K562 (cell line): ENCODE data around the gene LSM4. TPM values are rescaled to one million over a fixed set of nuclear protein-coding genes. Genes with fewer than 3 reads are reported as not detected.
A peak's percentile ranks its signal among the peaks of the same experiment; 100 is the strongest.

ENCODE experiments used
- DNMT1 ChIP-seq: fragments of 450-650 bp; IDR thresholded peaks from 2 replicates; pipeline ENCODE4 v1.6.1; 2016; ENCODE audit warnings: antibody characterized with exemption, mild to moderate bottlenecking
- FUS ChIP-seq: fragments of 200-400 bp; formaldehyde crosslinking; optimal IDR thresholded peaks from 2 replicates; pipeline ENCODE3; 2017; ENCODE audit warnings: low read depth, low read length
- GTF2A2 ChIP-seq: IDR thresholded peaks from 2 replicates; pipeline ENCODE4 v1.6.1; 2016; ENCODE audit warnings: mild to moderate bottlenecking, missing genetic modification characterization, missing compliant biosample characterization
- HEY1 ChIP-seq: fragments of 250-450 bp; sonication (Bioruptor Pico); IDR thresholded peaks from 2 replicates; pipeline ENCODE4 v1.5.0; 2020; ENCODE audit warnings: mild to moderate bottlenecking, moderate library complexity, borderline replicate concordance
- MCM3 ChIP-seq: fragments of 450-650 bp; IDR thresholded peaks from 2 replicates; pipeline ENCODE4 v1.6.1; 2016
- NCOA1 ChIP-seq: fragments of 450-650 bp; IDR thresholded peaks from 2 replicates; pipeline ENCODE4 v1.6.1; 2016; ENCODE audit warnings: low read depth
- NUFIP1 ChIP-seq: fragments of 450-650 bp; IDR thresholded peaks from 2 replicates; pipeline ENCODE4 v1.6.1; 2018; ENCODE audit not compliant: partially characterized antibody
- SAFB2 ChIP-seq: fragments of 200-400 bp; formaldehyde crosslinking; IDR thresholded peaks from 2 replicates; pipeline ENCODE4 v1.6.1; 2018; ENCODE audit warnings: borderline replicate concordance, low read length, low read depth, moderate library complexity; ENCODE audit not compliant: severe bottlenecking
- SNIP1 ChIP-seq: fragments of 450-650 bp; IDR thresholded peaks from 2 replicates; pipeline ENCODE4 v1.7.1; 2017; ENCODE audit warnings: low read depth, mild to moderate bottlenecking
- STAT5A ChIP-seq: IDR thresholded peaks from 2 replicates; pipeline ENCODE4 v1.6.1; 2012; ENCODE audit warnings: low read length, inconsistent platforms, borderline replicate concordance
- TRIM25 ChIP-seq: fragments of 450-650 bp; IDR thresholded peaks from 2 replicates; pipeline ENCODE4 v1.7.0; 2016; ENCODE audit warnings: borderline replicate concordance
- WHSC1 ChIP-seq: IDR thresholded peaks from one replicate; pipeline ENCODE4 v1.6.1; 2012; ENCODE audit warnings: low read length, control low read depth, inconsistent platforms
- ZNF24 ChIP-seq: fragments of 450-650 bp; IDR thresholded peaks from 2 replicates; pipeline ENCODE4 v1.6.1; 2016
- polyA plus RNA-seq, 8 experiments: library from polyadenylated mRNA; depleted of rRNA in 4 of 8; stranded (reverse) in 5 of 8; unstranded in 3 of 8; fragments of >200 nt; fragmentation: Nextera tagmentation in 2 of 8; fragmentation: Illumina TruSeq in 1 of 8; extraction: Ambion mirVana in 2 of 8; extraction: Trizol in 1 of 8; gene quantifications; 2 replicates each; pipeline versions ENCODE4 v1.2.1 to v1.2.3, GENCODE V29; 2011 to 2014; ENCODE audit warnings: inconsistent platforms in 1 of 8, missing spikeins in 1 of 8
- total RNA-seq, 7 experiments: library from RNA; depleted of rRNA in 6 of 7; stranded (reverse); fragments of >200 nt in 6 of 7; fragmentation: Illumina TruSeq in 2 of 7; extraction: Trizol in 2 of 7; gene quantifications; 2 replicates each; pipeline versions ENCODE4 v1.2.1 to v1.2.3, GENCODE V29; 2011 to 2021; ENCODE audit warnings: low replicate concordance in 1 of 7
- TF ChIP-seq, protein P1 (sequence below), 2 experiments: fragments of 450-650 bp; conservative IDR thresholded peaks; 2 replicates each; pipeline ENCODE4 v1.6.1; 2017; ENCODE audit warnings: mild to moderate bottlenecking in 2 of 2, moderate library complexity in 2 of 2
- TF ChIP-seq, protein P2 (sequence below), 2 experiments: fragments of 450-650 bp; IDR thresholded peaks; 2 replicates each; pipeline ENCODE4 v1.6.1; 2016; ENCODE audit warnings: mild to moderate bottlenecking in 2 of 2, borderline replicate concordance in 1 of 2, low read depth in 1 of 2, moderate library complexity in 1 of 2

LSM4 gene
- total and polyA plus RNA-seq, 9 of the 15 experiments (the other 6 are each of a cell fraction or from before 2014, with no cell fraction given) = 11.9 to 763 (median 202) TPM

GRCh38 chr19:18304458-18305310, 18.2 kb downstream of the LSM4 start (continued):
- TF ChIP-seq NCOA1 = 0 out of 2 replicates have a peak, but pooled peaks have one; percentile 47
- TF ChIP-seq, protein P1, sequence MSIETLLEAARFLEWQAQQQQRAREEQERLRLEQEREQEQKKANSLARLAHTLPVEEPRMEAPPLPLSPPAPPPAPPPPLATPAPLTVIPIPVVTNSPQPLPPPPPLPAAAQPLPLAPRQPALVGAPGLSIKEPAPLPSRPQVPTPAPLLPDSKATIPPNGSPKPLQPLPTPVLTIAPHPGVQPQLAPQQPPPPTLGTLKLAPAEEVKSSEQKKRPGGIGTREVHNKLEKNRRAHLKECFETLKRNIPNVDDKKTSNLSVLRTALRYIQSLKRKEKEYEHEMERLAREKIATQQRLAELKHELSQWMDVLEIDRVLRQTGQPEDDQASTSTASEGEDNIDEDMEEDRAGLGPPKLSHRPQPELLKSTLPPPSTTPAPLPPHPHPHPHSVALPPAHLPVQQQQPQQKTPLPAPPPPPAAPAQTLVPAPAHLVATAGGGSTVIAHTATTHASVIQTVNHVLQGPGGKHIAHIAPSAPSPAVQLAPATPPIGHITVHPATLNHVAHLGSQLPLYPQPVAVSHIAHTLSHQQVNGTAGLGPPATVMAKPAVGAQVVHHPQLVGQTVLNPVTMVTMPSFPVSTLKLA (conservative IDR thresholded peaks at IDR 0.05) = peak in 1 of 2 experiments; percentile 68; a peak in 1 of 4 replicates
- TF ChIP-seq STAT5A = no peak
- no peak for TF ChIP-seq FUS
- TF ChIP-seq DNMT1 = no peak
- TF ChIP-seq HEY1 = no peak
- TF ChIP-seq SNIP1 = no peak
- no peak for TF ChIP-seq SAFB2
- TF ChIP-seq, protein P2, sequence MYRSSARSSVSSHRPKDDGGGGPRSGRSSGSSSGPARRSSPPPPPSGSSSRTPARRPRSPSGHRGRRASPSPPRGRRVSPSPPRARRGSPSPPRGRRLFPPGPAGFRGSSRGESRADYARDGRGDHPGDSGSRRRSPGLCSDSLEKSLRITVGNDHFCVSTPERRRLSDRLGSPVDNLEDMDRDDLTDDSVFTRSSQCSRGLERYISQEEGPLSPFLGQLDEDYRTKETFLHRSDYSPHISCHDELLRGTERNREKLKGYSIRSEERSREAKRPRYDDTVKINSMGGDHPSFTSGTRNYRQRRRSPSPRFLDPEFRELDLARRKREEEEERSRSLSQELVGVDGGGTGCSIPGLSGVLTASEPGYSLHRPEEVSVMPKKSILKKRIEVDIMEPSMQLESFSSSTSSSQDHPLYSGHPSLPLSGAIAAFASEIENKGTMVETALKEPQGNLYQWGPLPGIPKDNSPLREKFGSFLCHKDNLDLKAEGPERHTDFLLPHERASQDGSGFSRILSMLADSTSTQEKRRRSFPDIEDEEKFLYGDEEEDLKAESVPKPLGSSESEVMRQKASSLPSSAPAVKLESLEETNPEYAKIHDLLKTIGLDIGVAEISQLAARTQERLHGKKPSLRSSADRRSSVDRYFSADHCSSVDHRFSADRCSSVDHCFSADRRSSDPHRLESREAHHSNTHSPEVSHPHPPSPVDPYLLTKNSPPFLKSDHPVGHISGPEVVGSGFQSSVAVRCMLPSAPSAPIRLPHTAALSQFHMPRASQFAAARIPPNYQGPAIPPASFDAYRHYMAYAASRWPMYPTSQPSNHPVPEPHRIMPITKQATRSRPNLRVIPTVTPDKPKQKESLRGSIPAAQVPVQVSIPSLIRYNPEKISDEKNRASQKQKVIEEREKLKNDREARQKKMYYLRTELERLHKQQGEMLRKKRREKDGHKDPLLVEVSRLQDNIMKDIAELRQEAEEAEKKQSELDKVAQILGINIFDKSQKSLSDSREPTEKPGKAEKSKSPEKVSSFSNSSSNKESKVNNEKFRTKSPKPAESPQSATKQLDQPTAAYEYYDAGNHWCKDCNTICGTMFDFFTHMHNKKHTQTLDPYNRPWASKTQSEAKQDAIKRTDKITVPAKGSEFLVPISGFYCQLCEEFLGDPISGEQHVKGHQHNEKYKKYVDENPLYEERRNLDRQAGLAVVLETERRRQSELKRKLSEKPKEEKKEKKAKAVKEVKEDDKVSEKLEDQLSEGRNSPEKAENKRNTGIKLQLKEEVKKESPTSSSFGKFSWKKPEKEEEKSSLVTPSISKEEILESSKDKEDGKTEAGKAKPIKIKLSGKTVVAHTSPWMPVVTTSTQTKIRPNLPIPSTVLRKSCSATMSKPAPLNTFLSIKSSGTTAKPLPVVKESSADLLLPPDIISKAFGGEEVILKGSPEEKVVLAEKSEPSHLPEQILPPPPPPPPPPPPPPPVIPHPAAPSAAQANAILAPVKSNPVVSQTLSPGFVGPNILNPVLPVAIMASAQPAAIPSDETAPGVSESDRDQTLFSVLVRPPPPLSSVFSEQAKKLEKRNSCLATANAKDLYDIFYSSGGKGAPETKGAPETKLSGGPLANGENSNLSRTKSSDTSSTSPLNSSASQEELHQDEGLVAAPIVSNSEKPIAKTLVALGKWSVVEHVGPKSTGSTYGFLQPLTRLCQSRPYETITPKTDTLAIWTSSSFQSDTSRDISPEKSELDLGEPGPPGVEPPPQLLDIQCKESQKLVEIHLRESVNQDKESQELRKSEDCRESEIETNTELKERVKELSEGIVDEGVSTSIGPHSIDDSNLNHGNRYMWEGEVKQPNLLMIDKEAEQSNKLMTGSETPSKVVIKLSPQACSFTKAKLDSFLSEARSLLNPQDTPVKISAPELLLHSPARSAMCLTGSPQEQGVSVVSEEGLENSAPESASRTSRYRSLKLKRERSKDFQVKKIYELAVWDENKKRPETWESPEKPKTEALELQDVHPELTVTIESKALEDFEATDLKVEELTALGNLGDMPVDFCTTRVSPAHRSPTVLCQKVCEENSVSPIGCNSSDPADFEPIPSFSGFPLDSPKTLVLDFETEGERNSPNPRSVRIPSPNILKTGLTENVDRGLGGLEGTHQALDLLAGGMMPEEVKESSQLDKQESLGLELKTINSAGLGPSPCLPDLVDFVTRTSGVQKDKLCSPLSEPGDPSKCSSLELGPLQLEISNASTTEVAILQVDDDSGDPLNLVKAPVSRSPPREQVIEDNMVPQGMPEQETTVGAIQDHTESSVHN (IDR thresholded peaks at IDR 0.05; ENCODE audit: borderline replicate concordance in 1 of 2, low read depth in 1 of 2) = no peak
- peak; percentile 20 for TF ChIP-seq NUFIP1
- TF ChIP-seq WHSC1 = no peak
- TF ChIP-seq TRIM25 = no peak
- TF ChIP-seq GTF2A2 (tag) = no peak
- no peak for TF ChIP-seq MCM3
- TF ChIP-seq ZNF24 = no peak
